ENCODE data around the gene SERHL2.
A peak's percentile ranks its signal among the peaks of the same experiment; 100 is the strongest.

The SERHL2 gene

GRCh38 chr22:42608823-42609361 lies 55.1 kb downstream of the SERHL2 start:
- Histone ChIP-seq H3K4me1 (ENCODE audit: insufficient read depth, low read length, poor library complexity, severe bottlenecking) (peaks cover 39% of the 10 kb centered on the region), H4K20me1 (ENCODE audit: insufficient read depth, low read length, poor library complexity, severe bottlenecking) (peaks cover 61% of the 10 kb centered on the region), H3K27me3 (ENCODE audit: insufficient read depth, low read length, poor library complexity, severe bottlenecking) (no peaks in the 10 kb centered on the region), H3K4me2 (ENCODE audit: low read depth, low read length, poor library complexity, severe bottlenecking) (peak overlapping the region; percentile 44), H3K9me3 (ENCODE audit: insufficient read depth, low read depth, low read length) (no peaks in the 10 kb centered on the region), H3K4me3 (ENCODE audit: low read length, poor library complexity, severe bottlenecking) (peak overlapping the region; percentile 21), H3K9me2 (replicated peaks; ENCODE audit: low read depth, low read length) (no peaks in the 10 kb centered on the region), H2AFZ (ENCODE audit: low read length) (no peak overlapping the region), H3F3A (ENCODE audit: low read depth) (no peaks in the 10 kb centered on the region), H3K9ac (ENCODE audit: low read depth, low read length, poor library complexity, severe bottlenecking) (peak overlapping the region; percentile 30), H3K36me3 (ENCODE audit: insufficient read depth, low read length) (peaks cover 7% of the 10 kb centered on the region; the same call in 1 of the 2 replicates), H3K79me2 (ENCODE audit: insufficient read depth, low read length) (peaks cover 100% of the 10 kb centered on the region)
- TF ChIP-seq EZH2phosphoT487 (IDR thresholded peaks at IDR 0.05; ENCODE audit: borderline replicate concordance) = no peak
- TF ChIP-seq, protein P1, sequence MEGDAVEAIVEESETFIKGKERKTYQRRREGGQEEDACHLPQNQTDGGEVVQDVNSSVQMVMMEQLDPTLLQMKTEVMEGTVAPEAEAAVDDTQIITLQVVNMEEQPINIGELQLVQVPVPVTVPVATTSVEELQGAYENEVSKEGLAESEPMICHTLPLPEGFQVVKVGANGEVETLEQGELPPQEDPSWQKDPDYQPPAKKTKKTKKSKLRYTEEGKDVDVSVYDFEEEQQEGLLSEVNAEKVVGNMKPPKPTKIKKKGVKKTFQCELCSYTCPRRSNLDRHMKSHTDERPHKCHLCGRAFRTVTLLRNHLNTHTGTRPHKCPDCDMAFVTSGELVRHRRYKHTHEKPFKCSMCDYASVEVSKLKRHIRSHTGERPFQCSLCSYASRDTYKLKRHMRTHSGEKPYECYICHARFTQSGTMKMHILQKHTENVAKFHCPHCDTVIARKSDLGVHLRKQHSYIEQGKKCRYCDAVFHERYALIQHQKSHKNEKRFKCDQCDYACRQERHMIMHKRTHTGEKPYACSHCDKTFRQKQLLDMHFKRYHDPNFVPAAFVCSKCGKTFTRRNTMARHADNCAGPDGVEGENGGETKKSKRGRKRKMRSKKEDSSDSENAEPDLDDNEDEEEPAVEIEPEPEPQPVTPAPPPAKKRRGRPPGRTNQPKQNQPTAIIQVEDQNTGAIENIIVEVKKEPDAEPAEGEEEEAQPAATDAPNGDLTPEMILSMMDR (conservative IDR thresholded peaks at IDR 0.05; ENCODE audit: low read length) = no peak

DNA sequence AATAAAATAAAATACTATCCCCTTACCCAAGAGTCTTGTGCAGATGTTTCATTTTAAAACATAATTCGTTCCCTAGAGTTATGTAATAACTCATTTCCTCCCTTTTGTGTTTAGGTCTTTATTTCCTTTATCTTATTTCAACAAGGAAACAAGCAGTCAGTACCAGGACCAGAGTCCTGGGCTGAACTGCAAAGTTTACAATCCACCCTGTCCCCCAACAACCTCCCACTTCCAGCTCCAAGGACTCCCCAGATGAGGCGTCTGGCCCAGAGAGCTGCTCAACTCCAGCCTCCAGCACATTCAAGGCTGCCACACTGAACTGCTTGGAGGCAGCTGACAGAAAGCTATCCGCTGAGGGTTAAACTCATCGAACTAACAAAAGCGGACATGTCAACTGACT lies 56.4 kb downstream of the SERHL2 start:
- Histone ChIP-seq H3K27me3 (ENCODE audit: insufficient read depth, low read length, poor library complexity, severe bottlenecking) (no peaks in the 10 kb centered on the region), H3F3A (ENCODE audit: low read depth) (no peaks in the 10 kb centered on the region; the same call in 1 of the 2 replicates), H3K9me3 (ENCODE audit: insufficient read depth, low read depth, low read length) (no peaks in the 10 kb centered on the region), H3K36me3 (ENCODE audit: insufficient read depth, low read length) (peaks cover 6% of the 10 kb centered on the region; the same call in 1 of the 2 replicates), H3K4me1 (ENCODE audit: insufficient read depth, low read length, poor library complexity, severe bottlenecking) (peaks cover 39% of the 10 kb centered on the region), H3K9me2 (replicated peaks; ENCODE audit: low read depth, low read length) (no peaks in the 10 kb centered on the region), H2AFZ (ENCODE audit: low read length) (no peak overlapping the region), H3K4me3 (ENCODE audit: low read length, poor library complexity, severe bottlenecking) (peak overlapping the region; percentile 37), H3K9ac (ENCODE audit: low read depth, low read length, poor library complexity, severe bottlenecking) (peak overlapping the region; percentile 98), H3K79me2 (ENCODE audit: insufficient read depth, low read length) (peaks cover 92% of the 10 kb centered on the region), H4K20me1 (ENCODE audit: insufficient read depth, low read length, poor library complexity, severe bottlenecking) (peaks cover 57% of the 10 kb centered on the region), H3K4me2 (ENCODE audit: low read depth, low read length, poor library complexity, severe bottlenecking) (peak overlapping the region; percentile 80)
- TF ChIP-seq, protein P1 (conservative IDR thresholded peaks at IDR 0.05; ENCODE audit: low read length) = no peak
- TF ChIP-seq EZH2phosphoT487 (IDR thresholded peaks at IDR 0.05; ENCODE audit: borderline replicate concordance) = no peak

DNA sequence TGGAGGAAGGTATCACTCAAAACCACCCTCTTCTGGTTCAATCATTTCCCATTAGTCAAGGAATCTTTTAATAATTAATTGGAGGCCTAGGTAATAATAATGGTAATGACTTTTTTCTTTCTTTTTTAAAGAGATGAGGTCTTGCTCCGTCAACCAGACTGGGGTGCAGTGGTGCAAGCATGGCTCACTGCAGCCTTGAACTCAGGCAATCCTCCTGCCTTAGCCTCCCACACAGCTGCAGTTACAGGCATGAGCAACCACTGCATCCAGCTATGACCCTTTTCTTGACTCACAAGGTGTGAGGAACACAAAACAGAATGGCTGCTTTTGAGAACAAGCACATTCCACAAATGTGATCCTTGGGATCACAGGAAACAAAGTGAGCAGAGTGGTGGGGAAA lies 57.3 kb downstream of the SERHL2 start:
- peaks cover 46% of the 10 kb centered on the region for H3K4me1 ChIP-seq (ENCODE audit: insufficient read depth, low read length, poor library complexity, severe bottlenecking)
- H3K9ac ChIP-seq (ENCODE audit: low read depth, low read length, poor library complexity, severe bottlenecking) = peak overlapping the region; percentile 98
- no peaks in the 10 kb centered on the region for H3K9me2 ChIP-seq (replicated peaks; ENCODE audit: low read depth, low read length)
- H3K4me2 ChIP-seq (ENCODE audit: low read depth, low read length, poor library complexity, severe bottlenecking) = peak overlapping the region; percentile 80
- peaks cover 7% of the 10 kb centered on the region for H3F3A ChIP-seq (ENCODE audit: low read depth)
- no peaks in the 10 kb centered on the region for H3K27me3 ChIP-seq (ENCODE audit: insufficient read depth, low read length, poor library complexity, severe bottlenecking)
- H3K9me3 ChIP-seq (ENCODE audit: insufficient read depth, low read depth, low read length) = no peaks in the 10 kb centered on the region
- peak overlapping the region; percentile 37 for H3K4me3 ChIP-seq (ENCODE audit: low read length, poor library complexity, severe bottlenecking)
- no peaks in the 10 kb centered on the region for H3K36me3 ChIP-seq (ENCODE audit: insufficient read depth, low read length)
- TF ChIP-seq EZH2phosphoT487 (IDR thresholded peaks at IDR 0.05; ENCODE audit: borderline replicate concordance) = no peak
- TF ChIP-seq, protein P1 (conservative IDR thresholded peaks at IDR 0.05; ENCODE audit: low read length) = no peak
- peaks cover 83% of the 10 kb centered on the region for H3K79me2 ChIP-seq (ENCODE audit: insufficient read depth, low read length)
- H2AFZ ChIP-seq (ENCODE audit: low read length) = no peak overlapping the region
- H4K20me1 ChIP-seq (ENCODE audit: insufficient read depth, low read length, poor library complexity, severe bottlenecking) = peaks cover 50% of the 10 kb centered on the region

Measured in Loucy (cell line).